ENCODE results near the gene MATN3.

DNA sequence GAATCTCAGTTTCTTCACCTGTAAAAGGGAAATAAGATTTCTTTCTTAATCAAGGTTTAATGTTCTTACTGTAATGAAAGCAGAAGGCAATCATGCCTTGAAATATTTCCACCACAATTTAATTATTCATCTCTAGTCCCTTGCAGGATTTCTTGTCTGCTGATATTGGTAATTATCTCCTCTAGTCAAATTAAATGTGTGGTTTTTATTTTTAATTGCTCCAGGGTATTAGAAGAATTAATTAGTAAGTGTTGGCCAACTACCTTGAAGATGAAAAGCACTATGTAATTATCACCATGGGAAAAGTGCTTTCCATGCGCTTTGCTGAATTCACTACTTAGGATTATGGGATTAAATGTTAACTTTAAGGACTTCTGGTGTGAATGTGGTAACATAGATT lies 47.6 kb upstream of the MATN3 start:
- TF ChIP-seq, protein P1, sequence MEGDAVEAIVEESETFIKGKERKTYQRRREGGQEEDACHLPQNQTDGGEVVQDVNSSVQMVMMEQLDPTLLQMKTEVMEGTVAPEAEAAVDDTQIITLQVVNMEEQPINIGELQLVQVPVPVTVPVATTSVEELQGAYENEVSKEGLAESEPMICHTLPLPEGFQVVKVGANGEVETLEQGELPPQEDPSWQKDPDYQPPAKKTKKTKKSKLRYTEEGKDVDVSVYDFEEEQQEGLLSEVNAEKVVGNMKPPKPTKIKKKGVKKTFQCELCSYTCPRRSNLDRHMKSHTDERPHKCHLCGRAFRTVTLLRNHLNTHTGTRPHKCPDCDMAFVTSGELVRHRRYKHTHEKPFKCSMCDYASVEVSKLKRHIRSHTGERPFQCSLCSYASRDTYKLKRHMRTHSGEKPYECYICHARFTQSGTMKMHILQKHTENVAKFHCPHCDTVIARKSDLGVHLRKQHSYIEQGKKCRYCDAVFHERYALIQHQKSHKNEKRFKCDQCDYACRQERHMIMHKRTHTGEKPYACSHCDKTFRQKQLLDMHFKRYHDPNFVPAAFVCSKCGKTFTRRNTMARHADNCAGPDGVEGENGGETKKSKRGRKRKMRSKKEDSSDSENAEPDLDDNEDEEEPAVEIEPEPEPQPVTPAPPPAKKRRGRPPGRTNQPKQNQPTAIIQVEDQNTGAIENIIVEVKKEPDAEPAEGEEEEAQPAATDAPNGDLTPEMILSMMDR (IDR thresholded peaks at IDR 0.05; ENCODE audit: poor library complexity), result no peak
- TF ChIP-seq EZH2 (IDR thresholded peaks at IDR 0.05; ENCODE audit: borderline replicate concordance), result no peak
- TF ChIP-seq EZH2phosphoT487 (IDR thresholded peaks at IDR 0.05; ENCODE audit: low read depth, severe bottlenecking, unreplicated experiment), result no peak

All from hepatocyte (in vitro differentiated cells).